Activated CD4-positive, alpha-beta T cell treated with anti-CD3 and anti-CD28 coated beads, Interleukin-2, amount 50 U/mL, for 16 hours (primary cell): ENCODE measurements around the gene JARID2.
A peak's percentile ranks its signal among the peaks of the same experiment; 100 is the strongest.

Experiments used
- DNase-seq: peaks from one replicate; pipeline ENCODE4 v3.0.0-alpha.2; 2020

JARID2 gene

DNA sequence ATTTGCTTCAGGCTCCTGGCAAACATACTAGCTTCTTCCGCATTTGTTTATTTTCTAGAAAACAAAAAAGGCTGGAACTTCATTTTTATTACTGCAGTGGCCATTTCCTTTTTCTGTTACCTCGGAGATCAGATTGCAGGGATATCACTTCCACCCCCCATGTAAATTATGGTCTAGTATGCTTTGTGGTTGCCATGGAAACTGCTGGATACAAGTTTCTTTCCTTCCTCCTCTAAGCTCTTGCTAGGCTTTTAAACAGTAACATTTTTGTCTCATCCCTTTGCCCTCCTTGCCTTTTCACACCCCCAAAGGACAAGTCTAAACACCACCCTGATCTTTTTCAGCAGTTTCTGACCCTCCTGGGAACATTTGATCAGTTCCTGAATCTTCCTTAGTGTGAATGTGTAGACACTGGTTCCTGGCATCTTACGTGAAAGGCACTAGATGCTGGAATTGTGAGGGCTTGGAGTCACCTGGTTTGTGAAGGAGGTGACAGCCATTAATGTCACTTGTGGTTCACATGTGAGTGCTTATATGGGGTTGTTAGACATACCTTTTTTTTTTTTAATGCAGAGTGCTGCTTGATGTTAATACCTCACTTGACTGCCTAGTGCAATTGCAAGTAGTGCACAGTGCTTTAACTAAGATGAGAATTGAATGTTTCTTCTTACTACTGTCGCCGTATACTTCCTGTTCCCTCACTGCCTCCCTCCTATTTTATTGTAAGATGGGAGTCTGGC lies 181.6 kb downstream of the JARID2 start:
- DNase-seq, result no peak

DNA sequence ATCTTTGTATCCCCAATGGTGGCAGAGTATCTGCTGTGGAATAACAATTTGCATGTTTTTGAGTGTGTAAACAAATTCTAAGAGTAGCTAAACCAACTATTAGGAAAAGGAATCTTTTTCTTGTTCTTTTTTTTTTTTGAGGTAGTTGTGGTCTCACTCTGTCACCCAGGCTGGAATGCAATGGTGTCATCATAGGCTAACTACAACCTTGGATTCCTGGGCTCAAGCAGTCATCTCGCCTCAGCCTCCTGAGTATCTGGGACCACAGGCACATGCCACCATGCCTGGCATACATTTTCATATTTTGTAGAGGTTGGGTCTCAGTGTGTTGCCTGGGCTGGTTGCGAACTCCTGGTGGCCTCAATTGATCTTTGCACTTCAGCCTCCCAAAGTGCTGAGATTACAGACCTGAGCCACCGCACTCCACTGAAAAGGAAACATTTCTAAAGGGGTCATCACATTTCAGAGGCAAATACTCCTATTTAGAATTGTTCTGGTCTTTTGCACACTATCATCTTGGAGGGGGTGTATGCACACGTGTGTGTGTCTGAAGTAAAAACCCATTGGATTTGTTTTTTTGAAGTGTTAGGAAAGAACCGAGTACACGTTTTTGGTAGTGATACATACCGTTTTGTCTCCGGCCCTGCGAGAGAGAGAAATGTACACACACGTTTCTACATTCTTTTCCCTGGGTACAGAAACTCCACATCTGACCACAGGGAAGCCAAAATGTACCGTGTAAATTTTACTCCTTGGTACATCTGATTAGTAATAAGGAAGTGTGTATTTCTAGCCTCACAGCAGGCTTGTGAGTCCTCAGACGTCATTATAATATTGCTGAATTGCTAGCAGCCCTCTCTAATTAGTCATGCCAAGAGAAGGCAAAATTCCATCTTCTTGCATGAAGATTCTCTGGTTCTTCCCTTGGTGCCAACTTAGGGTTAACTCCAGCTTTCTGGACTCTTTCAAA lies 183.6 kb downstream of the JARID2 start:
- DNase-seq, result no peak

DNA sequence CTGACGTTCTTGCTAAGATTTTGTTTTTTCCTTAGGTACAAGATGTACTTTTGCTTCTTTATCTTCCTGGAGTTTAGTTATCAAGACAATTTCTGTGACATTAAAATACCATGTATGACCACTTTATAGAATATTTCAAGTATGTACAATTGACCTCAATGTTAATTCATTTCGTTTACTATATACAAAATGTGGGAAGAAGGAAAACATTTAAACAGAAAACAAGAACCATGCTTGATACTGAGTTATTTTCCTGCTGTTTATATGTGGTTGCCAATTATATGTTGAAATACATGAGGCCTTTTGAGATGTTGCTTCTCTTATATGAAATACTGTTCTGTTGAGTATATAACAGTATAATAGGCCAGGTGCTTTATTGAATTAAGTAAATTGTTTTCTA lies 184.3 kb downstream of the JARID2 start:
- no peak for DNase-seq

DNA sequence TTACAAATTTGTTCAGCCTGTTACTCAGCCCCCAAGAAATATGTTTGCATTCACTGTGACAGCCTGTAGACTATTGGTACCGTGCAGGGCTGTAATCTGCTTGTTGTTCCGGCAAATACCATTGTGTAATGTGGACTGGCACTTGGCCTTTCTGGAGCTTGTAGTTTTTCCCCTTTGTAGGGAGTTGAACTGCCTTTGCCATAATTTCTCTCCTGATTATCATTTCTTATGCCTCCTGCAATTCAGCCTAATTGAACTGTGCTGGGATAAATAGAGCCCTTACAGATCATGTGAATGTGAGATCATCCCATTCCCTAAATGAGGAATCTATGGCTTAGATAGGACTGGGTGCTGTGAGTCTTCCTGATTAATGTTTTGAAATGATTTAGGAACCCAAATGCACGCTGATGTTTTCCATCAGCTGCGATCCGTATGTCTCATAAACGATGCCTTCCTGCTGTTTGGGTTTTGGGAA lies 185.1 kb downstream of the JARID2 start:
- no peak for DNase-seq

DNA sequence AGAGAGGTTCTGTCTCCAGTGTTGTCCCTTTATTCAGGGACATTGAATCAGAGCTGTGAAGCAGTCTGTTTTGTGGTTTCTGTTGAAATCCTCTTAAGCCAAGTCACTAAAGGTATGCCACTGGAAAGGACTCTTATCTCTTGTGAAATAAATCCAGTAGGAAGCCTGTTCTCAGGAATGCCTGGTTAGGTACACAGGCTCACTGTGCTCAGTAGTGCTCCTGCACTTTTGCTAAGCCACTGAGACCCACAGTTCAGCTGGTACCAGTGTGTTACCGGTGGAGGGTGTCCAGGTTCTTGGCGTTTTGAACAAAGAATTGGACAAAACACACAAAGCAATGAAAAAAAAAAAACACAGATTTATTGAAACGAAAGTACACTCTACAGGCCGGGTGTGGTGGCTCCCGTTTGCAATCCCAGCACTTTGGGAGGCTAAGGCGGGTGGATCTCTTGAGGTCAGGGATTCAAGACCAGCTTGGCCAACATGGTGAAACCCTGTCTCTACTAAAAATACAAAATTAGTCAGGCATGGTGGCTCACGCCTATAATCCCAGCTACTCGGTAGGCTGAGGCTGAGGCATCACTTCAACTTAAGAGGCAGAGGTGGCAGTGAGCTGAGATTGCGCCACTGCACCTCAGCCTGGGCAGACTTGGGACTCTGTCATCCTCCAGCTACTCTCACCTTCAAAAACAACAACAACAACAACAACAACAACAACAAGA lies 186.1 kb downstream of the JARID2 start:
- no peak for DNase-seq

DNA sequence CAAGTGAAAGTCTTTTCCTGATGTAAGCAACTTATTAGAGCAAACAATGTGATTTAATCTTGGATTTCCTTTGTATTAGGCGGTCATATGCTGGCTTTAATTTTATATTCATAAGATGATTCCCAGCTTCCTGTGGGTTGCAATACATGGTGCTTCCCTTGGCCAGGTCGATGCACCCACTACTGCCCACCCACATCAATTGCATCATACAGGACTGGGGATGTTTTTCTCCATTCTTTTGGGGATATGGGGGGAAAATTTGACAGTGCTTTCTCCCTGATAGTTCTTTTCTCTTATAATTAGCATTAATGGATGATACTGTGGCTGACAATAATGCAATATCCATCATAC lies 187.6 kb downstream of the JARID2 start:
- no peak for DNase-seq

DNA sequence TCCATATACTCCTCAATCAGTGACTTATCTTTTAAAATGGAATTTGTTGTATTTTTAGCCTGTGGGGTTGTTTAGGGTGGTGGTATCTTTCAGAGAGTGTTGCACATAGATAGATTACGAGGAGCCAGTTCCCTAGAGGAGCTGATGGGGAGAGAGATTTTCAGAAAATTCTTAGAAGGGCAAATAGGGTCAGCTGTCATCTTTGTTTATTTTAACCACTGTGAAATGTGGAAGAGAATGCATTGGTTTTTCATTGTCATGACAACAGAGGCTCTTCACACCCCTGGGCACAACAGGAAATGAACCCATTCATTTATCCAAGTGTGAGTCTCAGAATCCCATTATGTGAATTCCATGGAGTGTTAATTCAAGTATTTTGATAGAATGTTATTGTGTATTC lies 188.4 kb downstream of the JARID2 start:
- no peak for DNase-seq

DNA sequence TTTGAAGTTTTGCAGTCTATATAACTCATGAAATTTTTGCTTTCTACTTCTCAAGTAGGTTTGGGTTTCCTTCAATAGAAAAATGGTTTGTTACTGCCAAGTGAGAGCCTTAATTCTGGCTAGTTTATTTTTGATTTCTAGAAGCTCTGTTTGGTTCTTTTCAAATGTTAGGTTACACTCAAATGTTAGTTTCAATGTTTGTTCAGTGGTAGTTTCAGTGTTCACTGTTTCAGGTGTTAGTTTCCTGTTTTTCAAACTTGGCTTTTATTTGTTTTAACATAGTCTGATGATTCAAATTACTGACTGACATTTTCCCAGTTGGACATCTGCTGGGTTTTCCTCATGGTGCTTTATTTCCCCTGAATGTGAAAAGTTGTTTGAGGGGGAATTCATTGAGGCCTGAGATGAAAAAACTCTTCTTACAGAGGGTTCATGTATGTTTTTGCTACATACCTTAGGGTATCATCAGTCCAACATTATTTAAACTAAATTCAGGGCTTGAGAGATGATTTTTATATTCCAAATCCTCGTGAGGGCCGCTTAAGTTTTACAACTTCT lies 189.0 kb downstream of the JARID2 start:
- DNase-seq, result peak; percentile 32

DNA sequence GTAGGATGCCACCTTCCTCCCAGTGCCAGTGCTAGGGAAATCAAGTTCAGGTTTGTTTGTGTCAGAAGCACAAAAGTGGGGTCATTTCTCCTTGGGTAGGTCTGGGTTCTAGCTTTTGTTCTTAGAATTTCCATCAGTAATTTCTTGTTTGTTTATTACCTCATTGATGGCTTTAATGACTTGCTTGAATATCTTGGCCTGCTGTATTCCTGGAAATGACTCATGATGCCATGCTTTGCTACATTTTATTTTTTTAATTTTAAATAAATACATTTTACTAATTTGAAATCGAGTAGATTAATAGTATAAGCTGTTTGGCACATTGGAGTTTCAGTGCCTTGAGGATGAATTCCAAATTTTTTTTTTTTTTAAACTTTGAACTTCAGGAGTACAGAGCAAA lies 189.6 kb downstream of the JARID2 start:
- DNase-seq, result no peak

DNA sequence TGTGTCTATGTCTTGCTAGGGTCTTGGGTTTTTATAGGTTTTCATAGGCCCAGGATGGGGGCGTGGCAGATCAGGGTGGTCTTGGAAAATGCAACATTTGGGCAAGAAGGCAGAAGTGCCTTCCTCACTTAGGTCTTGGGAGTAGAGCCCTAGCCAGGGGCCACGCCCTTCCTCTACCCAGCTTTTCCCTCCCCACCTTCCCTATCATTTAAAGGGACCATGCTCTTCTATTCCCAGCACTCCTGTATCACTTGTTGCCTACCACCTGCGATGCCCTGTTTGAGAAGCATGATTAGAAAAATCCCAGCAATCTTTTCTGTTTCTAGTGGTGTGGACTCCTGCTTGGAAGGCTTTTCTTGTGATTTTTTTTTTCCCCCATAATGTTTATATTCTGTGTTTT lies 190.6 kb downstream of the JARID2 start:
- no peak for DNase-seq

DNA sequence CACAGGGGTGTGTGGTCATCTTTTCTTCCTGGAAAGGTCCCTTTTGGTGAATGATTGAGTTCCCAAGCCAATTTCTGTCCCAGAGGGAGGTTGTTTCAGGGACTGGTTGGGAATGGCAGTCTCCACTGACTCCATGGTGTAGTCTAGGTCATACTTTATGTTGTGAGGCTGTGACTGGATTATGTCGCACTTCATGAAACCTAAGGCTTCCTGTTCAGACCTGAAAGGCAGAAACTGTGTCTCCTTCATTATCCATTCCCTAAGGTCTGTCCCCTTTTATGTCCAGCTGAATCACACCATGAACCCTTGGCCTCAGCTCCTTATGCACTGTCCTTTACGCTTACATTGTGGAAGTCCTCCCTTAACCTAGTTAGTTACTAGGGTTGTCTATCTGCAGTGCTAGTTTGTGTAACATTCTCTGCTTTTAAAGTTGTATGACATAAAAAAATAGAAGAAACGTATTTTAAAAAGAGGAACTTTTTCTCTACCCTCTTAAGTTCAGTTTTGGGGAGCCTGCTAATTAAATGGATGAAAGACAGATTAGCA lies 191.3 kb downstream of the JARID2 start:
- no peak for DNase-seq

DNA sequence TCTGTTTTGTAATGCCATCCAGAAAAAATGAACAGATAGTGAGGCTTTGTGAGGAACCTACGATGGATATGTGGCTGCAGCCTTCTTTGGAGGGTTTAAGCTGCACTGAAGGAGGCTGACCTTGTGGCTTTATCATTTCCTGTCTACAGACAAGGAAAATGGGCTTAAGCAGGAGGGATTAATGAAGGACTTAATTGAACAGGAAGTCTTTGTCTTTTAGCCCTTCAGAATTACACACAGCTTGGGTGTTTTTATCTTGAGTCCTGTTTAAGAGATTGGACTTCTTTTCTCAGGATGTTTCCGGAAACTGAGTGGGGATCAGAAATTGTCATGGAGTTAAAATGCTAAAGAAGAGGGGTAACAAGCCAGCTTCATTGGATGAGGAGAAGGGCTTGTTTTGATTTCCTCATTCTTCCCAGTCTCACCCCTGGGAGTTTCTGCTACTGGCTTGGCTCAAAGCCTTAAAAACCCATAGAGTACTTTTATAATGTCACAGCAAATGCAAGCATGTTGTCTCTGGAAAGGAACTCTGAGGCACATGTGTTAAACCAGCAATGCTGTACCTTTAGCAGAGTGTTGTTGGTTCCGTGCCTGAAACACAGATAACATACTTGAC lies 193.6 kb downstream of the JARID2 start:
- DNase-seq, result no peak

DNA sequence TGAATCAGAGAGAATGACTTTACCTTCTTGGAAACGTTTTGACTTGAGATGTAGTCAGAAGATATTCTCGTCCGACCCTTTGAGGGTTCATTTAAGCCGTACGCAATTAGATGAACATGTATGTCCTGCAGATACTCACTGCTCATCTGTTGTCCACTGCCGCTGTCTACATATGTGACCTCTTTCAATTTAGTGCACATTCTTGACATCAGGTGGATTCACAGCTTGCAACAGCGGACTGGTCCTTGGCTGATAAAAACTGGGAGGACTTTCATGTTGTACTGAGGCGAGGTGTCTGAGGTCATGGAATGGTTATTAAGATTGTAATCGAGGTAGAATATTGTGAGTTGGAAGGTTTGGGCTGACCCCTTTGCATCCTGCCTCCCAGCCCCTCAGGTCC lies 194.2 kb downstream of the JARID2 start:
- DNase-seq, result no peak

DNA sequence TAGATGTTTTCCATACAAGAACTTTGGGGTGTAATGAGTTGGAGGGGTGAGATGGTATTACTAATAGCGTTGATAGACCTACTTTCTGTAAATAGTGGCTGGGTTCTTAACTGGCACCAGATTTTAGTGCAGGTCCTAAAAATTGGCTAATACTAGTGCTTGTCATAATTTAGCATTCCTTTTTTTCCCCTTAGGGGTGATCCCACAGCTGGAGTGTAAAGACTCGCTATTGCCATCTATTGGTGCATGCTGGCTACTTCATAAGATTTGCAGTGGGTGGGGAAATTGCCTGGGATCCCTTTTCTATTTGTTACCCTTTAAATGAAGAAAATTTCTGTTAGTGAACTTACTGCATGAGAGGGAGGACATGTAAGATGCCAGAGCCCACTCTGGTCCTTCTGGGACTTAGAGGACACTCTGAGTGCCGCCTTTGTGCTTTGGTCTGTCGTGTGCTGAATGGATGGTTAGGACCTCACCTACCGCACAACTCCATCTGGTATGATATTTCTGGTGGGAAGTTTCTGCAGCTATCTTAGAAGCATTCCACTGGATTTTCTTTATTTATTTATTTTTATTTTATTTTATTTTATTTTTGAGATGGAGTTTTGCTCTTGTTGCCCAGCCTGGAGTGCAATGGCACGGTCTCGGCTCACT lies 195.5 kb downstream of the JARID2 start:
- peak; percentile 47 for DNase-seq

DNA sequence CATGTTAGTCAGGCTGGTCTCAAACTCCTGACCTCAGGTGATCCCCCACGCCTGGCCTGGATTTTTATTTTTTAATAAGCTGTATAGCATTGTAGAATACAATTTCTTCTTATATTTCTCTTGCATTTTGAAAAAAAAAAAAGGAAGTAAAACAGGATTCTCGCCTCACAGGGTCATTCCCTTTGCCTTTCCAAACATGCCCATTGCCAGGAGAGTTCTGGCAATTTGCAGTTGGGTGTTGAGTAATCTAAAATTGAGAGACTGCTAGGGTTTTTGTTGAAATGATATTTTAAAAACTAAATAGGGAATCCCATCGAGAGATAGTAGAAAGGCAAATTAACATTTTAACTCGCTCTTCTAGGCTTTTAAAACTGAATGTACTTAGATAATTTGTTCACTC lies 196.1 kb downstream of the JARID2 start:
- DNase-seq, result no peak

DNA sequence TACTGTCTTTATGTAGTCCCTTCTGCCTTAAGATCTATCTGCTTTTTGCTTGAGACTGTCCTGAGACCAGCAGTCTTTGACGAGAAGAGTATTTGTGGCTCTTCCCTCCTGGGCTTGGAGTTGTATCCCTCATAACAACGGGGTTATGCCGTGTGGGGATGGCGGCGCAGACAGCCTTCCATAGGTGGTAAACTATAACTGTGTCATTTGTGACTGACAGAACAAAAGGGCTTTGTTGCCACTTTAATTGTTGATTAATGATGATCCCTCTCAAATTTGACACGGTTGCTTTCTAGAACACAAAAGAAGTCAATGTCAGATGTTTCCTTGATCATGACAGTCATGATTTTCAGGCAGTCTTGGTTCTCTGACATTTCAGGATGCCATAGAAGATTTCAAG lies 196.6 kb downstream of the JARID2 start:
- DNase-seq, result no peak

DNA sequence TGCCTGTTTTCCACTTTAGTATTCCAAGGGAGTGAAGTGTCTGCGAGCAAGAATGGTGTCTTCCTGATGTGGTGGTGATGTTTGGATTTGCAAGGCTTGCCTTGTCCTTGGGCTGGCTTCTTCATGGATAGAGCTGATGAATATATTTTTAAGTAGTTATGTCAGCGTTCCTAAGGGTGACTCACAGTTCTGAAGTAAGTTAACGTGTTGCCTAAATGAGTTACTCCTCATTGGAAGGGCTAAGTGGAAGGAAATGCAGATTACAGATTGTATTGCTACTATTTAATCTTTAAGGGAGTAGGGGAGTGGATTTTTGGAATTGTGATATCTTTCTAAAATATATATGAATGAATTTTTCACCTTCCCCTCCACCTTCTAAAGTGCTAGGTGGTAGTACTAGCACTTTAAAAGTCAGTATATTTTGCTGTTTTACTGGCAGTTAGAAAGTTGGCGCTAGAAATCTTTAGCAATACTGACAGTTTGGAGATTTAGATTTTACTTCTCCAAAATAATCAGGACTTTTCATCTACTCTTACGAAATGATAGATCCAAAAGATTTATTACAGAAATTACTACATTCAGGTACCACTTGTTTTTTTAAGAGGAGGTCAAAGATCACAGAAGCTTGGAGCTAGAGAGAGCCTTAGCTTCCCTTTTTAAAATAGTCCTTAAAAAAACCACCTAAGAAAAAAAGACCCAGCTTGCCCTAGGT lies 197.4 kb downstream of the JARID2 start:
- no peak for DNase-seq

DNA sequence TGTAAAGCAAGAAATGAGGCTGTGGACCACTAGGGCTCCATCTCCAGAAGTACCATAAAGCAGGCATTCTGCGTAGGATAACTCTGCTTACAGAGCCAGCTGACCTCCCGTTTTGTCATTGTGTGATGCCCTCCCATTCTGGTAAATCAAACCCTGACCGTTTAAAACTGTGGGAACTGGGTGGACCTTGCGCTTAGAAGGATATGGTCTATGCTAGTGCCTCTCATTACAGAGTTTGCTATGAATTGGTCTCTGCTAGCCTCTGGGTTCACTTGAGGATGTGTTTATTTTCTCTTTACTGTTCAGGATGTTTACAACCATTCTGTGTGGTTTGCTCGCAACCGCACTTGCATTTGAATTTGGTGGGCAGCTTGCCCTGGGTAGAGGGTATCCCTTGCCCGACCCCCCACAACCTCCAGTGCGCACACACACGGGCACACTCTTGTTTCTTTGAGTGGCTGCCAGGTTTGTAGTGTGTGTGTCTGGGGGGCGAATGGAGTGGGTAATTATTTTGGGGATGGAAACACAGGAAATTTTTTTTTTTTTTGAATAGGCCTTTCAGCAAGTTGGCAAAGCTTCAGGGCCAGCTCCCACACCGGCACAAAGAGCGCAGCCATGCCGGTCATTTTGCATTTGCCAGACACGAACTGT lies 198.3 kb downstream of the JARID2 start:
- DNase-seq, result no peak

DNA sequence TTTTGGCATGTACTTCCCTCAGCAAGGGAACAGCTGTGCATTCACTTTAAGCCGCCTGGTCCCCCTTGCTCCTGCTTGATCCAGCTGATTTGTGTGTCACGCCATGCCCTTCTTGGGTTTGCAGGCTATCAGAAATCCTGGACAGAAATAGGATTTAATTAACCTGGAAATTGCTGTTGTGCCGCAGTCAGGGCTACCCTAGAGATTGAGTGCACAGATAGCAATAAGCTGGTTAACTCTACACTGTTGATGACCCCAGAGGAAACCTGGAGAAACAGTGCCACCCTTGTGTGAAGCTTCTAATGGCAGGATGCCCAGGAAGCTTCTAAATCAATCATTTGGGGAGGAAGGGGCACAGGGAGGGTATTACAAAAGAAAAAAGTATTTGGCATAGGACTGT lies 199.0 kb downstream of the JARID2 start:
- no peak for DNase-seq

DNA sequence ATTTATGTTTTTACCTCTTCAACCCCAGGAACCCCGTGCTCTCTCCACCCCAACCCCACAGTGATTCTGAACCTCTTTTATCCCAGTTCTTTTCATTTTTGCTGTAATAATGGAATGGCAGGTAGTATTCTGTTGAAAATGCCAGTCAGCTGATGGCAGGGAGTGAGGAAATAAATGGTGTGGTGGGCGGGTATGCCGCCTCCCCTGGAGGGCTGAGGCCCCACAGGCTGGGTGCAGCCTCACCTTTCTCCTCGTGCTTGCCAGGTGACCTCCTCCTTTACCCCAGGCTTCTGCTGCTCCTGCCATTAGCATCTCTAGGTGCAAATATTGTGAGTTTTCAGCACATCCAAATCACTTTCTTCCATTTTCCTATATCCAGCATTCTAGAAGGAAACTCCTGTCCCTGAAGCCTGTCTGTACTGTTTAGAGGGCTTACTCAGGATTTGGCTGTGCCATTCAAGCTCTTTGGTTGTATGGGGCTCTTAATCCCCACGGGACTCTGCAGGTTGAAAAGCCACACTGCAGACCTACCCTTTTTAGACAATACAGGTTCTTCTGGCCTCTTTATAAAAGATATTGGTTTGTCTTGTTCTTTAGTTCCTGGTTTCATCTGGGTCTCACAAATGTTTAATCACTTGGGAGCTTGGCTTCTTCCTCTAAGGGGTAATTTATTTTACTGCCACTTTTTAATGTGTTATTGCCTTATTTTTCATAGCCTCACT lies 201.8 kb downstream of the JARID2 start:
- DNase-seq, result no peak
